Measurements from ENCODE around the gene HTR1D.

Gene HTR1D

DNA sequence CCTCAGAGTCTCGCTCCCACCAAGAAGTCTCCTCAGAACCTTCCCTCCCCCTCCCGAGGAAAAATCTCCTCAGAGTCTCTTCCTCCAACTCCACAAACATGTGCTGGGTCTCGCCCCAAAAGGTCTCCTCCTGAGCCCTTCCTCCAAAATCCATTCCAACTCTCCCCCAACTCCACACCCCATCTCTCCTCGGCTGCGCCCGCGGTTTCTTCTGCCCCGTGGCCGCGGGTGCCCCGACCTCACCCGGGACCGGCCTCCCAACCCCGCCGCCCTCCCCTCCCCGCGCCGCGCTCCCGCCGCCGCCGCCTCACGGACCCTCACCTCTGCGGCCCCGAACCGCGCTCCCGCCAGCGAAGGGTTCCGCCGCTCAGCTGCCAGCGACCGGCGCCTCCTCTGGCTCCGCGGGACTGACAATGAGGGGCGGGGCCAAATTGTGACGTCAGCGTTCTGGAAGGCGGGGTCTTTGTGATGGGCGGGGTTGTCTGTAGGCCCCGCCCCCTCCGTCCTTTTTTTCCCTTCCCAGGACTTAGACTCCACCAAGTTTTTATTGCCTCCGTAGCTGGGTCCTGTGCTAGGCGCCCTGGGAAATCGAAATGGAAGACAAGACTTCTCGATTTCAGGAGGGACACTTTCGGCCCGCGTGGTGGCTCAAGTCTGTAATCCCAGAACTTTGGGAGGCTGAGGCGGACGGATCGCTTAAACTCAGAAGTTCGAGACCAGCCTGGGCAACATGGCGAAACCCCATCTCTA lies 48.7 kb downstream of the HTR1D start, which contains the start of gene LUZP1:
LUZP1 (minus strand) TSS at position 412 of the 750 bp plus-strand sequence.
- Histone ChIP-seq H3K27ac (ENCODE audit: low read depth, low read length) (peak within 1 kb of the TSS; percentile 92), H3K4me3 (ENCODE audit: low read length) (peak within 1 kb of the TSS; percentile 75), H3K9ac (ENCODE audit: low read depth, low read length) (peak within 1 kb of the TSS; percentile 91), H3K9me3 (ENCODE audit: insufficient read depth, low read depth, low read length) (no peaks in the 10 kb centered on the region), H3K4me1 (ENCODE audit: insufficient read depth, low read length) (peaks cover 11% of the 10 kb centered on the region; the same call in 1 of the 2 replicates), H3K36me3 (ENCODE audit: insufficient read depth, low read length) (no peaks in the 10 kb centered on the region), H3K27me3 (ENCODE audit: insufficient read depth, low read length) (no peaks in the 10 kb centered on the region)
- WGBS = 14% methylated on average over 56 of the region's 56 CpGs

DNA sequence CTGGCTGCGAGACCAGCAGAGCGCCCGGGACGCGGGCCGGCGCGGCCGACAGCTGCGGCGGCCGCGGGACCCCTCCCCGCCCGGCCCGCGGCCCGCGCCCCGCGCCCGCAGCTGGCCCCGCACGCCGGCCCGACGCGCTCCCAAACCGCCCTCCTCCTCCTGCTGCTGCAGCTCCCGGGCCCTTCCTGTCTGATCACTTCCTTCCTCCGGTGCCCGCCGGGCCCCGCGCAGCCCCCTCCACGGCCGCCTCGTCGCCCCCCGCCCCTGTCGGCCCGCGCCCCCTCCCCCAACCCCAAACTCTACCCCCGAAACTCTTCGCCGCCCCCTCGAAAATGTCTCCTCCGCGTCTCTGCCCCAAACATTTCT lies 49.2 kb downstream of the HTR1D start:
- Histone ChIP-seq H3K9ac (ENCODE audit: low read depth, low read length) (peak overlapping the region; percentile 91), H3K4me1 (ENCODE audit: insufficient read depth, low read length) (peaks cover 11% of the 10 kb centered on the region; the same call in 1 of the 2 replicates), H3K27me3 (ENCODE audit: insufficient read depth, low read length) (no peaks in the 10 kb centered on the region), H3K4me3 (ENCODE audit: low read length) (peak overlapping the region; percentile 75), H3K27ac (ENCODE audit: low read depth, low read length) (peak overlapping the region; percentile 92), H3K9me3 (ENCODE audit: insufficient read depth, low read depth, low read length) (no peaks in the 10 kb centered on the region), H3K36me3 (ENCODE audit: insufficient read depth, low read length) (no peaks in the 10 kb centered on the region)
- WGBS = under 1% methylated on average over 45 of the region's 49 CpGs

DNA sequence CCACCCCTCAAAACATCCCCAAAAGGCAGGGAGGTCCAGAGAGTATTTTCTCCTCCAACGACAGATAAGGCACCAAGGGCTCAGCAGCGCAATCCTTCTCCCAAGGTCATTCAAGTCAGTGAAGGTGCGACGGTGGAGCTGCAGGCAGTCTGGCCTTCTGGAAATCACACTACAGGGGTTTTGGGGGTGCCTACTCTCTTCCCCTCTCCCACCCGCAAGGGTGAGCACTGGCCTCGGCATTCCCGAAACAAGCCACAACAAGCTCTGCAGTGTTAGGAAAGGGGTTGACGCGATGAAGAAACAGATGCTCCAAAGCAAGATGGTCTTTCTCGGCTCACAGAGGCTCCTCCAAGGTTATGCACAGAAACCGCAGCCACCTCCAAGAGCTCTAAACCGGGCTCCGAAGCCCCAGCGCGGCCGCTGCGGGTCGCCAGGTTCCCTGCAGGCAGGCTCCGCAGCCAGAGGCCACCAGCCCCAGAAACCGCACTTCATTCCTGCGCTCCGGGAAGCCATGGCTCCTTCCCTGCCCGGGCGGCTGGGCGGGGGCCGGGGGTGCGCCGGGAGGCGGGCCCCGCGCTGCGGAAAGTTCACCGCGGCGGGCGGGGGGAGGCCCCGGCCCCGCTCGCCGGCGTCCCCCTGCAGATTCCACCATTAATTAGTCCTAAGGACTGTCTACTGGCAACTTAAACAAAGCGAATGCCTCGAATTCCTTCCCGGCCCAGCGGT lies 49.8 kb downstream of the HTR1D start:
- Histone ChIP-seq H3K27ac (ENCODE audit: low read depth, low read length) (peak overlapping the region; percentile 92; the same call in 1 of the 2 replicates), H3K36me3 (ENCODE audit: insufficient read depth, low read length) (no peaks in the 10 kb centered on the region), H3K9me3 (ENCODE audit: insufficient read depth, low read depth, low read length) (no peaks in the 10 kb centered on the region), H3K4me3 (ENCODE audit: low read length) (peak overlapping the region; percentile 75), H3K4me1 (ENCODE audit: insufficient read depth, low read length) (peaks cover 11% of the 10 kb centered on the region; the same call in 1 of the 2 replicates), H3K9ac (ENCODE audit: low read depth, low read length) (peak overlapping the region; percentile 91), H3K27me3 (ENCODE audit: insufficient read depth, low read length) (no peaks in the 10 kb centered on the region)
- WGBS = under 1% methylated on average over 44 of the region's 45 CpGs

- Histone ChIP-seq H3K4me1 (ENCODE audit: insufficient read depth, low read length) (peaks cover 11% of the 10 kb centered on the region; the same call in 1 of the 2 replicates), H3K27me3 (ENCODE audit: insufficient read depth, low read length) (no peaks in the 10 kb centered on the region), H3K9ac (ENCODE audit: low read depth, low read length) (peak overlapping the region; percentile 91), H3K36me3 (ENCODE audit: insufficient read depth, low read length) (no peaks in the 10 kb centered on the region), H3K4me3 (ENCODE audit: low read length) (peak overlapping the region; percentile 75), H3K9me3 (ENCODE audit: insufficient read depth, low read depth, low read length) (no peaks in the 10 kb centered on the region), H3K27ac (ENCODE audit: low read depth, low read length) (peak overlapping the region; percentile 92; the same call in 1 of the 2 replicates)
These were observed 50.4 kb downstream of the HTR1D start for GRCh38 chr1:23166854-23167253.

- Histone ChIP-seq H3K36me3 (ENCODE audit: insufficient read depth, low read length) (no peaks in the 10 kb centered on the region), H3K9ac (ENCODE audit: low read depth, low read length) (no peak overlapping the region), H3K4me3 (ENCODE audit: low read length) (no peak overlapping the region), H3K27me3 (ENCODE audit: insufficient read depth, low read length) (no peaks in the 10 kb centered on the region), H3K4me1 (ENCODE audit: insufficient read depth, low read length) (peaks cover 18% of the 10 kb centered on the region), H3K27ac (ENCODE audit: low read depth, low read length) (no peak overlapping the region), H3K9me3 (ENCODE audit: insufficient read depth, low read depth, low read length) (no peaks in the 10 kb centered on the region)
- 92% methylated on average over 1 of the region's 3 CpGs for WGBS
These were observed 53.9 kb downstream of the HTR1D start for GRCh38 chr1:23163395-23163794.

DNA sequence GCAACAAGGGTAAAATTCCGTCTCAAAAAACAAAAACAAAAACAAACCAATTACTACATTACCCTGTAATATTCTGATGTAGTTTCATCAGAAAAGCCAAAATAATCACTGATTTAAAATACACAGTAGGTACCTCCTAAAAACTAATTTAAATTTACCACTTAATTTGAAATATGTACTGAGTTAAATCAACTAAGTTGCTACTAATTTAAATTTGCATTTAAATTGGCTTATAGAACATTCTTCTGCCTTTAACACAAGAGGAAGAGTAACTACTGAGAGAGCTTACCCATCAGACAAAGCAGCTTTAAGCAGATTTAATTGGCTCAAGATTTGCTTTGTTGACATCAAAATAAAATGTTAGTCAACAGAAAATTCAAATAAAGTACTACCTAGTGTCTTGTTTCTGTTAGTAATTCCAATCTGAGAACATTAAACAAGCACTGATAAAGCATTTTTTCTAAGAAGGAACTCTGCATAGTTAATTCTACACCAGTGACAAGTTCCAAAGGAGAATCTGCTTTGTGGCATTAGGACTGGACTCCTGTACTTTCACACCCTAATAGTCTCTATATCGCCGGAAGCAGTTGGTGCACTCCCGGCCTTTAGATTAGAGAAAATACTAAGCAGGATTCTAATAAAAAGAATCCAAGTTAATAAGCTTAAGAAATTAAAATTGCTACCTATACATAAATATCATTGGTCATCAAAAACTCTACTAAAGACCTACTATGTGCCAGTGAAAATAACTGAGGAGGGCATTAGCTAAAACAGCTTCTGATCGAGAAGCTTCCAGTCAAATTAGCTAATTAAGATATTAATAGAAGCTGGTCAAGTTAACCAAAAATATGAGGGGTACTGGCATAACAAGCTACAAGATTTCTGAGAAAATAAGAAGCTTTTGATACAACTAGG lies 57.1 kb downstream of the HTR1D start:
- Histone ChIP-seq H3K4me1 (ENCODE audit: insufficient read depth, low read length) (peaks cover 14% of the 10 kb centered on the region; the same call in 1 of the 2 replicates), H3K27me3 (ENCODE audit: insufficient read depth, low read length) (no peaks in the 10 kb centered on the region), H3K9ac (ENCODE audit: low read depth, low read length) (no peak overlapping the region), H3K36me3 (ENCODE audit: insufficient read depth, low read length) (no peaks in the 10 kb centered on the region), H3K27ac (ENCODE audit: low read depth, low read length) (no peak overlapping the region), H3K4me3 (ENCODE audit: low read length) (no peak overlapping the region), H3K9me3 (ENCODE audit: insufficient read depth, low read depth, low read length) (no peaks in the 10 kb centered on the region)
- 93% methylated on average over 2 of the region's 5 CpGs for WGBS

GRCh38 chr1:23156940-23157339 lies 60.4 kb downstream of the HTR1D start:
- Histone ChIP-seq H3K27ac (ENCODE audit: low read depth, low read length) (no peak overlapping the region), H3K27me3 (ENCODE audit: insufficient read depth, low read length) (no peaks in the 10 kb centered on the region), H3K4me3 (ENCODE audit: low read length) (no peak overlapping the region), H3K9ac (ENCODE audit: low read depth, low read length) (no peak overlapping the region), H3K4me1 (ENCODE audit: insufficient read depth, low read length) (peaks cover 16% of the 10 kb centered on the region), H3K36me3 (ENCODE audit: insufficient read depth, low read length) (no peaks in the 10 kb centered on the region), H3K9me3 (ENCODE audit: insufficient read depth, low read depth, low read length) (no peaks in the 10 kb centered on the region)
- 96% methylated on average over 4 of the region's 4 CpGs for WGBS

- H3K36me3 ChIP-seq (ENCODE audit: insufficient read depth, low read length) = no peaks in the 10 kb centered on the region
- no peak overlapping the region for H3K27ac ChIP-seq (ENCODE audit: low read depth, low read length)
These were observed 64.2 kb downstream of the HTR1D start for GRCh38 chr1:23152966-23153684.

DNA sequence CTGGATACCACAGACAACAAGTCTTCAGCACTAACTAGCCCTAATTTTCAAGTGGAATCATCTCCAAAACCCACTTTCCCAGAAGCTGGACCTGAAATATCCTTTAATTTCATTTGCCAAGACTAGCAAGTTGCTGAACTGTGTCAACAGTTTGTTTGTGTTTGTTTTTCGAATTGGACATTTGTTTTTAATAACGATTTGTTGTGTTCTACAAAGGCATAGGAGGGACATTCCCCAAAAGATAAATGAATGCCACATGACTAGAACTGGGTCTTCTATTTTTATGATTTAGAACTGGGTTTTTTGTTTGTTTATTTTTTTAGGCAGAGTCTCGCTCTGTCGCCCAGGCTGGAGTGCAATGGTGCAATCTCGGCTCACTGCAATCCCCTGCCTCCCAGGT lies 66.6 kb downstream of the HTR1D start:
- Histone ChIP-seq H3K27me3 (ENCODE audit: insufficient read depth, low read length) (no peaks in the 10 kb centered on the region), H3K9ac (ENCODE audit: low read depth, low read length) (no peak overlapping the region), H3K36me3 (ENCODE audit: insufficient read depth, low read length) (peaks cover 5% of the 10 kb centered on the region; the same call in 1 of the 2 replicates), H3K4me3 (ENCODE audit: low read length) (no peak overlapping the region), H3K9me3 (ENCODE audit: insufficient read depth, low read depth, low read length) (no peaks in the 10 kb centered on the region), H3K27ac (ENCODE audit: low read depth, low read length) (no peak overlapping the region), H3K4me1 (ENCODE audit: insufficient read depth, low read length) (peaks cover 8% of the 10 kb centered on the region)
- 96% methylated on average over 5 of the region's 5 CpGs for WGBS

More at GRCh38 chr1:23152966-23153684, 64.2 kb downstream of the HTR1D start:
- 92% methylated on average over 1 of the region's 1 CpG for WGBS
- no peaks in the 10 kb centered on the region for H3K27me3 ChIP-seq (ENCODE audit: insufficient read depth, low read length)
- no peaks in the 10 kb centered on the region for H3K9me3 ChIP-seq (ENCODE audit: insufficient read depth, low read depth, low read length)
- peaks cover 9% of the 10 kb centered on the region for H3K4me1 ChIP-seq (ENCODE audit: insufficient read depth, low read length)
- H3K9ac ChIP-seq (ENCODE audit: low read depth, low read length) = no peak overlapping the region
- no peak overlapping the region for H3K4me3 ChIP-seq (ENCODE audit: low read length)

DNA sequence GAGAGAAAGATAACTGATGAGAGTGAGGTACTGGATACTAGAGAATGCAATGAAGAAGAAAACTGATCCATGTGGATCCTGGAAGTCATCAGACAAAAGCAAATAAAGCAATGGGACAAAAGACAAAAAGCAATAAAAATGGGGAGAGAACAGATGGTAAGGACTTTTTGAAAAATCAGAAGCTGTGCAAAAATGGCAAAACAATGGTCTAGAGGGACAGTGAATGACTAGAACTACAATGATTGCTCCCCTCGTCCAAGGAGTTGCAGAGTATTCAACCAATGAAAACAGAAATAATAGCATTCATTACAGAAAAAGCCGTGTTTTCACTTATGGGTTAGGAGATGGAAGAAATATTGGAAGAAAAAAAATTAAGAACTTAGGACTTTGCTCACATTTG lies 67.2 kb downstream of the HTR1D start:
- peaks cover 6% of the 10 kb centered on the region for H3K4me1 ChIP-seq (ENCODE audit: insufficient read depth, low read length)
- H3K9ac ChIP-seq (ENCODE audit: low read depth, low read length) = no peak overlapping the region
- 92% methylated on average over 2 of the region's 2 CpGs for WGBS
- no peak overlapping the region for H3K27ac ChIP-seq (ENCODE audit: low read depth, low read length)
- H3K4me3 ChIP-seq (ENCODE audit: low read length) = no peak overlapping the region
- peaks cover 5% of the 10 kb centered on the region; the same call in 1 of the 2 replicates for H3K36me3 ChIP-seq (ENCODE audit: insufficient read depth, low read length)
- no peaks in the 10 kb centered on the region for H3K27me3 ChIP-seq (ENCODE audit: insufficient read depth, low read length)
- no peaks in the 10 kb centered on the region for H3K9me3 ChIP-seq (ENCODE audit: insufficient read depth, low read depth, low read length)

Data from HUES64 (cell line).